Bronchial epithelial cell (primary cell): ENCODE measurements around the gene VSIG10. TPM values are rescaled to one million over a fixed set of nuclear protein-coding genes. Genes with fewer than 3 reads are reported as not detected.

Experiments
- DNase-seq: peaks from one replicate; pipeline ENCODE4 v3.0.0-alpha.2; 2010; ENCODE audit warnings: low read depth
- FAIRE-seq: peaks from 2 replicates; lab custom pipeline; 2011; peaks lifted over from hg19 to GRCh38; lab: Jason Lieb, UNC
- H3K27me3 ChIP-seq: 2 replicates; pipeline ENCODE4 v1.5.1; 2011; ENCODE audit warnings: low read length; ENCODE audit not compliant: control insufficient read depth, insufficient read depth
- H3K36me3 ChIP-seq: 2 replicates; pipeline ENCODE4 v1.5.1; 2011; ENCODE audit warnings: low read length; ENCODE audit not compliant: control insufficient read depth, insufficient read depth
- H3K4me3 ChIP-seq: 2 replicates; pipeline ENCODE4 v1.5.1; 2011; ENCODE audit warnings: mild to moderate bottlenecking, low read depth, low read length, control low read depth
- total RNA-seq: library from RNA; depleted of rRNA; stranded (reverse); fragments of >200 nt; gene quantifications from 2 replicates; pipeline ENCODE4 v1.2.1, GENCODE V29; 2014
- TF ChIP-seq, protein P1 (sequence below): IDR thresholded peaks from 2 replicates; pipeline ENCODE4 v1.5.1; 2011; ENCODE audit warnings: mild to moderate bottlenecking, moderate library complexity, low read length, control low read depth, inconsistent platforms; ENCODE audit not compliant: insufficient read depth, severe bottlenecking

The VSIG10 gene
- total RNA-seq, 1 donor from 2014 or later = 20.0 TPM

DNA sequence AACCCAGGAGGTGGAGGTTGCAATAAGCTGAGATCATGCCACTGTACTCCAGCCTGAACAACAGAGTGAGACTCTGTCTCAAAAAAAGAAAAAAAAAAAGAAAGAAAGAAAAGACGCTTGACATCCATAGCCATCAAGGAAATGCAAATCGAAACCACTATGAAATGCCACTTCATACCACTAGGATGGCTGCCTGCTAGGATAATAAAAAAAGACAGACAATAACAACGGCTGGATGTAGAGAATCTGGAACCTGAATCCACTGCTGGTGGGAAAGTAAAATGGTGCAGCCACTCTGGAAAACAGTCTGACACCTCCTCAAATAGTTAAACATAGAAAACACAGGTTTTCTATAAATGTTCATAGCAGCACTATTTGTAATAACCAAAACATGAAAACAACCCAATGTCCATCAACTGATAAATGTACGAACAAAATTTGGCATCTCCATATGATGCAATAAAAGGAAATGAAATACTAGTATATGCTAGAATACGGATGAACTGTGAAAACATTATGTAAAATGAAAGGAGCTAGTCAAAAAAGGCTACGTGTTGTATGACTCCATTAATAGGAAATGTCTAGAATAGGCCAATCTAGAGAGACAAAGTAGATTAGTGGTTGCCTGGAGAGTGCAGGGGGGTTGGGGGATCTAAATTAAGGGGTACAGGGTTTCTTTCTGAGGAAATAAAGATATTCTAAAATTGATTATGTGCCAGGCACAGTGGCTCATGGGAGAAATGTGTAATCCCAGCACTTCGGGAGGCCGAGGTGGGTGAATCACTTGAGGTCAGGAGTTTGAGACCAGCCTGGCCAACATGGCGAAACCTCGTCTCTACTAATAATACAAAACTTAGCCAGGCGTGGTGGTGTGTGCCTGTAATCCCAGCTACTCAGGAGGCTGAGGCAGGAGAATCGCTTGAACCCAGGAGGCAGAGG lies 52.6 kb downstream of the VSIG10 start:
- FAIRE-seq (no peak), DNase-seq (no peak)
- TF ChIP-seq, protein P1, sequence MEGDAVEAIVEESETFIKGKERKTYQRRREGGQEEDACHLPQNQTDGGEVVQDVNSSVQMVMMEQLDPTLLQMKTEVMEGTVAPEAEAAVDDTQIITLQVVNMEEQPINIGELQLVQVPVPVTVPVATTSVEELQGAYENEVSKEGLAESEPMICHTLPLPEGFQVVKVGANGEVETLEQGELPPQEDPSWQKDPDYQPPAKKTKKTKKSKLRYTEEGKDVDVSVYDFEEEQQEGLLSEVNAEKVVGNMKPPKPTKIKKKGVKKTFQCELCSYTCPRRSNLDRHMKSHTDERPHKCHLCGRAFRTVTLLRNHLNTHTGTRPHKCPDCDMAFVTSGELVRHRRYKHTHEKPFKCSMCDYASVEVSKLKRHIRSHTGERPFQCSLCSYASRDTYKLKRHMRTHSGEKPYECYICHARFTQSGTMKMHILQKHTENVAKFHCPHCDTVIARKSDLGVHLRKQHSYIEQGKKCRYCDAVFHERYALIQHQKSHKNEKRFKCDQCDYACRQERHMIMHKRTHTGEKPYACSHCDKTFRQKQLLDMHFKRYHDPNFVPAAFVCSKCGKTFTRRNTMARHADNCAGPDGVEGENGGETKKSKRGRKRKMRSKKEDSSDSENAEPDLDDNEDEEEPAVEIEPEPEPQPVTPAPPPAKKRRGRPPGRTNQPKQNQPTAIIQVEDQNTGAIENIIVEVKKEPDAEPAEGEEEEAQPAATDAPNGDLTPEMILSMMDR = no peak
- Histone ChIP-seq H3K4me3 (no peak overlapping the region), H3K36me3 (peaks cover 4% of the 10 kb centered on the region), H3K27me3 (no peaks in the 10 kb centered on the region)

DNA sequence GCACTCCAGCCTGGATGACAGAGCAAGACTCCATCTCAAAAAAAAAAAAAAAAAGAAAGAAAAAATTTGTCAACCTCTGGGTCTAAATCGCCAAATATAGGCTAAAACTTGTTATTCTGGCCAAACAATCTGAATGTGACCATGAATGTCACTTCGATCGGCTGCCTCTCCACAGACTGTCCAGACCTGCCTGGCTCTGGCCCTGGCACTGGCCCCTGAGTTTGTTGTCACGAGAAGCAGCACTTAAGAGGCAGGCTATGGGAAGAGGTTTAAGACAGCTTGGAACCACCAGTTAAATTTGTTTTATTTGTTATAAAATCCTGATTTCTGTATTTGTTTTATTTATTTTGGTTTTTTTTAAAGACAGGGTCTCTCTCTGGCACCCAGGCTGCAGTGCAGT lies 57.4 kb downstream of the VSIG10 start:
- Histone ChIP-seq H3K27me3 (no peaks in the 10 kb centered on the region), H3K4me3 (no peak overlapping the region), H3K36me3 (peaks cover 14% of the 10 kb centered on the region)
- TF ChIP-seq, protein P1 = no peak
- FAIRE-seq (no peak), DNase-seq (no peak)

DNA sequence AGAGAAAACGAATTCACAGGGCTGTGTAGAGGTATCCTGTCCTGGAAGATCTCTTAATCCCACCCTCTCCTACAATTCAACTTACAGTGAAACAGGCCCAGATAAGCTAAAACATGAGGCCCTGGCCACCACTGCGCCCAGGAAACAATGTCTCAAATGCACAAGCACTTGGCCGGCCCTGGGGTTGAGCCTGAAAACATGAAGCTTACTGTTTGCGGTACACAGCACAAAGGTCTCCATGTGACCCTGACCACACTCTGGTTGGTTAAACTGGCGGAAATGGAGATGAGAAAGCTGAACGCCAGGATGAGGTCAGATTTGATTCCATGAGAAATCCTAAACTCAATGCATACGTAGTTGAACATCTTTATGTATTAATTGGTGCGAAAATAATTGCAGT lies 59.2 kb downstream of the VSIG10 start:
- Histone ChIP-seq H3K4me3 (no peak overlapping the region), H3K36me3 (peaks cover 17% of the 10 kb centered on the region), H3K27me3 (no peaks in the 10 kb centered on the region)
- FAIRE-seq (no peak), DNase-seq (no peak)
- TF ChIP-seq, protein P1 = no peak

DNA sequence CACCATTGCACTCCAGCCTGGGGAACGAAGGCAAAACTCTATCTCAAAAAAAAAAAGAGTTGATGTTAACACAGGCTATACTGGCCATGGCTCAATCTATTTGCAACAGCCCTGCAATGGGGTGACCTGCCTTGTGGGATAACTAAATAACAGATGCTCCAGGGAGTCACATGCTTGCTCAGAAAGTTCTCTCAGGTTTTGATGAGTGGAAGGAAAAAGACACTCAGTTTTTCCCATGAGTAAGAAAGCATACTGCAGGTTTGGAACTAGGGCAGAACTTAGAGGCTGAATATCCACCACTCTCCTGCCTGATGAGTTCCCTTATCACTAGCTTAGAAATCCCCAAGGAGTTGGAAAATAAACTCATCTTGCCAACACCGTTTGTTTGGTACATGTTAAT lies 59.7 kb downstream of the VSIG10 start:
- Histone ChIP-seq H3K36me3 (peaks cover 17% of the 10 kb centered on the region), H3K27me3 (no peaks in the 10 kb centered on the region), H3K4me3 (no peak overlapping the region)
- DNase-seq (no peak), FAIRE-seq (no peak)
- TF ChIP-seq, protein P1 = no peak

DNA sequence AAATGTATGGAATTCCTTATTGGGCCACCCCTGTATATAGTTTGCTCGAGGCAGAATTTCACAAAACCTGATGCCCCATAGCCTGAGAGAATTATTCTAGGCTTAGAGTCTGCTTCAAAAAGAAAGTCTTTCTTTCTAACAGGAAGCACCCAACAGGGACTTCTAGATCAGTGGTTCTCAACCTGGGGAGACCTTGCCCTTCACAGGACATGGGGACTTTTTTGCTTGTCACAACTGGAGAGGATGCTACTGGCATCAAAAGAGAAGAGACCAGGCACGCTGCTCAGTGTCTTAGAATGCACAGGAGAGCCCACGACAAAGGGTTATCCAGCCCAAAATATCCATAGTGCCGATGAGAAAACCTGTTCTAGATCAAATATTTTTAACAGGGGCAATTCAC lies 61.7 kb downstream of the VSIG10 start:
- no peak overlapping the region for H3K4me3 ChIP-seq
- H3K27me3 ChIP-seq = no peaks in the 10 kb centered on the region
- H3K36me3 ChIP-seq = peaks cover 20% of the 10 kb centered on the region
- FAIRE-seq (no peak), DNase-seq (no peak)
- TF ChIP-seq, protein P1 = no peak
